HT-29 (cell line): ENCODE measurements around the gene PPT2. TPM values are rescaled to one million over a fixed set of nuclear protein-coding genes. Genes with fewer than 3 reads are reported as not detected.
A peak's percentile ranks its signal among the peaks of the same experiment; 100 is the strongest.
"Not testable (repeated sequence)": the region's sequence is repeated elsewhere in the genome, so short reads cannot be mapped to it uniquely, and the experiment has no call there.

Experiments used
- DNase-seq: peaks from one replicate; pipeline ENCODE4 v3.0.0-alpha.2; 2015; ENCODE audit warnings: low spot score
- total RNA-seq: library from RNA; depleted of rRNA; stranded (reverse); fragments of >200 nt; shearing (Covaris generic); gene quantifications from 2 replicates; pipeline ENCODE4 v1.2.3, GENCODE V29; 2014

Gene PPT2
- total RNA-seq, 1 experiment from 2014 or later, result 56.2 TPM

DNA sequence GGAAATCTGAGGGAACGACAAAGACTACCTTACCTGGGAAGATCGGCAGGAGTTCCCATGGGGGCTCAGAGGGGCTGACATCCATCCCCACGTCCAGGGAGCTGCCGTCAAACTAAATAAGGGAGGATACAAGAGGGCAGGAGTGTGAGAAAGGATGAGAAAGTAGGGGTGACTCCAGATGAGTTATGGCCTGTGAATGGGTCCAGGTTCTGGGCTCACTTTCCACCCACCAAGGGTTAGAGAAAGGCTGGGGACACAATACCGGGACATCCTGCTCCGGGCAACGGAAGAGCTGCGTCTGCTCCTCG is 26.6 kb upstream of the PPT2 start:
- DNase-seq, result no peak

DNA sequence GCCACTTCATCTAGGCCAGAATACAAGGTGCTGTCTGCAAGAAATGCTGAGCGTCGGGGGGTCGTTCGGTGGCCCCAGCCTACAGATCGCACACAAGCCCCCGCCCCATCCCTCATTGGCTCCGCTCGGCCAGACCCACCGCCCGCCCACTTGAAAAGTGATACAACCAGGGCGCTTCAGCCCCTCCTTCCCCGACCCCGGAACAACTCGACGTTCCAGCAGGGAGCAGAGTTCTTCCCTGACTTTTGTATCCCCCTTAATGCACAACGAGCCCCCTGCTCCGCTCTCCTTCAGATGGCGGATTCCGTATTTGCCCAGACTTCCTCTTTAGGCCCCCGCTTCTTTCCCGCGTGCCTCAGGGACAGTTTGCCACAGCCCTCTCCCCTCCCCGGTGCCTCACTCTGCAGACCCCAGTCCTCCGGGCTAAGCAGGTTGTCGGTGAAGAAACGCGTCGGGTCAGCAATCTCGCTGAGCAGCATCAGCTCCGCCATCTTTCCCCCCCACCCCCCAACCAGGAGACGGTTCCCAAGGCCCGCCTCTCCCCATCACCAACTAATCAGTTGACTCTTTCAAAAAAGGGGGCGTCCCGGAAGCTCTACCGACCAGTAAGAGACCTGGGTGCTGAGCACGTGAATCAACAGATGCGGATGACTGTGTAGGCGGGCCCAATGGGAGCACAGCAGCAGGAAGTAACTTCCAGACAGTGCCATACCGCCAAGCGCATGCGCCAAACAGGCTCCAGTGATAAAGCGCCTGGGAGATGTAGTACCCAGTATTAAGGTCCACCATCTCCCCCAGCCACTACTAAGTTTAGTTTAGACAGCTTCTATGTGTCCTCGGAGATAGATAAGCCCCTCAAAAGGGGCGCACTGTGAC is 26.0 kb upstream of the PPT2 start, which contains the start of gene ATF6B:
ATF6B (minus strand) TSS at position 530 of the 876 bp plus-strand sequence; CDS start at position 491, 39 bp downstream.
- peak; percentile 97 for DNase-seq

DNA sequence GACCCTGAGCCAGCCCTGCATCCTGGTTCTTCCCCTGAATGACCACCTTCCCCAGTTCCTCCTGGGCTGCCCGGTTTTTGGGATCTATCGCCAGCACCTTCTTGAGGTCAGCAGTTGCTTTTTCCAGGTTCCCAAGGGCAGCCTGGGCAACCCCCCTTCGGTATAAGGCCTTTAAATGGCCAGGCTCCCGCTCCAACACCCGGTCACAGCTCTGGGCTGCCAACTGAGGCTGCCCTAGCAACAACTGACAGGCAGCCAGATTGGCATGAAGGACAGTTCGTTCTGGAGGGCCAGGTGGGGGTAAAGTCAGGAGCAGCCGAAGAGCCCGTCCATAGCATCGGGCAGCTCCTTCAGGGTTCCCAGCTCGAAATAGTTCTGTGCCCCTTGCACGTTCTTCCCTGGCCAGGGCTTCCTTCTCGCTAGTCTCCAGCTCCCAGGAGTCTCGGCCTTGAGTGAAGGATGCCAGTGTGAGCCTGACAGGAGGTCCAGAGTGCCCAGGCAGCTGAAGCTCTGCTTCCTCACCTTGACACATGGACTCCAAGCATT is 25.1 kb upstream of the PPT2 start:
- DNase-seq, result no peak

GRCh38 chr6:32129297-32130088 is 24.4 kb upstream of the PPT2 start:
- DNase-seq, result no peak

- no peak for DNase-seq
Observed at GRCh38 chr6:32131439-32131948, 22.4 kb upstream of the PPT2 start.

- DNase-seq, result no peak
Observed at GRCh38 chr6:32132110-32132509, 21.8 kb upstream of the PPT2 start.

DNA sequence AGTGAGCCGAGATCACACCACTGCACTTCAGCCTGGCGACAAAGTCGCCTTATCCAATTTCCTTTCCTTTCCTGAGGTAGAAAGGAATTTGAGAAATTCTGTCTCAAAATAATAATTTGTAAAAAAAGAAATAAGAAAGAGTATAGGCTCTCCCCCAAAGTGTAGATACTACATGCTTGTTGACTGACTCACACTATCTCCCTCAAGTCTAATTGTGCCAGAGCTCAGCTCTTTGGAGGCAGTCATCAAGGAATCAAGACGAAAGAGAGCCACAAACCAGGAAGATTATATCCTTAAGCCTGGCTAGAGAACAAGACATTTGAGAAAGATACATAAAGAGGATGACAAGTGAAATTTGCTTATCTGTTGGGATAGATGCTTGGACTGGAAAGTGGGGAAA is 20.2 kb upstream of the PPT2 start:
- DNase-seq, result no peak

DNA sequence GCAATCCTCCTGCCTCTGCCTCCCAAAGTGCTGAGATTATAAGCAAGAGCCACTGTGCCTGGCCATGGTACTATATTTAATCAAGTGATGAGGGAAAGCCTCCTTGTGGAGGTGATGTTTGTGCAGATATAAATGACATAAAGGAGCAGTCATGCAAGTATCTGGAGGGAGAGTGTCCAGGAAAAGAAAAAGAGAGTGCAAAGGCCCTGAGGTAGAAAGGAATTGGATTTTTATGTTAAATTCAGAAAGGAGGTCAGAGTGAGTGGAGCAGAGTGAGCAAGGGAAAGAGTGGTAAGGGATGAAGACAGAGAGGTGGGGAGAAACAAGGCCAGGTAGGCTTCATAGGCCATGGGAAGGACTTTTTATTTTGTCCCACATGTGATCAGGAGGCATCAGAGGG is 16.5 kb upstream of the PPT2 start:
- no peak for DNase-seq

GRCh38 chr6:32139590-32139989 is 14.4 kb upstream of the PPT2 start:
- no peak for DNase-seq

DNA sequence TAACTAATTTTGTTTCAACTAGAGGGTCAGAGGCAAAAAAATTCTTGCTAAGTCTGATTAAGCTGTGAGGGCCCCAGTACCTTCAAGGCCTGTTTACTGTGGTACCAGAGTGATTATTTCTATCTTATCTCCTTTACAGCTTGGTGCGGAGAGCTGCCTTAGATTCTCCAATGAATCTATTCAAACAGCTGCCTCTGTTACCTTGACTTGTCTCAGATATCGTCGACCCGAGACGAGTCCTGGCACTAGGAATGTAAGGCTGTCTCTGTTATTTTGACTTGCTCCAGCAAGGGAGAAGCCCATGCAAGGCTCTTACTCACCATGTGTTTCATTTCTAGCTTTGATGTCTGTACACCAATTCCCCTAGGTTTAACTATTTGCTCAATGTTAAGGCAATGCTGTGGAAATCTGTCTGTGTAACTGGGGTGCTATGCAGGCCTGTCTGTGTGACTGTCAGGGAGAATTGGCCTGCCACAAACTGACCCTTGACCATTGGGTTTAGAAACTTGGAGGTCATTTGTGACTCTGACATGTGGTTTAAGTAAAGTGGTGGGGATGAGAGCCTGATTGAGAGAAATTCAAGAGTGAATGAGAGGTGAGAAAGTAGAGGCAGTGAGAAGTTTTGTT is 13.4 kb upstream of the PPT2 start:
- no peak for DNase-seq

GRCh38 chr6:32144238-32144637 is 9.7 kb upstream of the PPT2 start:
- not testable (repeated sequence) for DNase-seq

DNA sequence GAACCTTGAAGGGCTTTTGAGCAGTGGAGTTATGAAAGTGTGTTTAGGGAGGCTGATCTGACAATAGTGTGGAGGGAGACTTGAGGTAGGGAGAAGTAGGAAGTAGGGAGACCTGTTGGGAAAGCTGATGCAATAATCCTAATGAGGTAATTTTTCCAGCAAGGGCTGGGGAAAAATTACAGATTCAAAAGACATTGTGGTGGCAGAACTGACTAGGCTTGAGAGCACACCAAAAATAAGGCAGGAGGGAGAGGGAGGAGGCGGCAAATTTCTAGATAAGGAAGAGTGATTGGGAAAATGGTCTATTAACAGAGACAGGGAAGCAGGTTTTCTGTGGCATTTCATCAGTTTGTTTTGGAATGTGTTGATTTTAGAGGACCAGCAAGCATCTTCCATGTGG is 7.7 kb upstream of the PPT2 start:
- DNase-seq, result no peak

DNA sequence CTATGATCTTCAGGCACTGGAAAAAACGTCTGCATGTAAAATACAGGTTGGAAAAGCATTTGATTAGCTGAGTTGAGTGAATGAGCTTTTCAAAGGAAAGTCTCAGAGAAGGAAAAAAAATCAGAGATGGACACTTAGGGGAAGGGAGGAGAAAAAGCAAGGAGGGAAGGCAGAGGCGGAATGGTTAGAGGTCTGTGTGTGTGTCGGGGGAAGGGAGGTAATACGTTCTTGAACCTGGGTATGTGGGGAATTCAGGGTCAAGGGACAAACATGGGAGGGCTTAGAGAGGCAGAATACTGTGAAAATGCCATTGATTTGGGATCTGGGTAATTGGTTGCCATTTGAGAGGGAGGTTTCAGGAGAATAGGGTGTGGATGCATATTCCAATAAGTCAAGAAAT is 7.3 kb upstream of the PPT2 start:
- no peak for DNase-seq

GRCh38 chr6:32147401-32148132 is 6.4 kb upstream of the PPT2 start:
- no peak for DNase-seq

DNA sequence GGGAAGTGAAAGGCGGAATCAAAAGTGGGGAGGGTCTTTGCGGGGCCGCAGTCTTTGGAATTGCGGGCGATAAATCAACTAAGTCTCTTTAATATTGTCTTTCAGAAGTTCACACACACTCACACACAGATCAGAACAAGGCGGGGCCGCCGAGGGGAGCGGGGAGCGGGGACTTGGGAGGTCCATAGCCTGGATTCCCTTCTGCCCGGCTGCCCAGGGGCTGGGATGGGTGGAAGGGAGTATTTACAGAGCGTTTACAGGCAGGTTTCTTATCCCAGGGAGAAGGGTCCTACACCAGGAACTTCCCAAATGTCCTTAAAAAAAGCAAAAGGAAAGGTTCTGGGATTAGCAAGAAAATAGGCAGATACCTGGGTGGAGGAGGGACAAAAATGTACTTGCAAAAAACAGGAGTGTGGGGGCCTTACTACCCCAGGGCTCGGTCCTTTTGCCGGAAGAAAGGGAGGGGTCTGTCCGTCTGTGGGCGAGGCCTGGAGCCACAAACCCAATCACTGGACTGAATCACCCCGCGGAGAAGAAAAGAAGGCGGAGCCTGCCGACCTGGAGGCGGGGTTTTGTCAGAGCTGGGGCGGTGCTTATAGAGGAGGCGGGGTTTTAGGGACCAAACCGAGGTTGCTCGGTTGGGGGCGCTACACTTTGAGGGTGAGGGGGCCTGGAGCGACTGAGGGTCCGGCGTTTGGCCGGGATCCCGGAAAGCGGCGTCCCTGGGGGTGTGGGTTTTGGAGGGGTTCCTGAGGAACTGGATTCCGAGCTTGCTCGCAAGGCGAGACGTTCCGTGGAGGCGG is 5.5 kb upstream of the PPT2 start:
- DNase-seq, result no peak

- DNase-seq, result no peak
Observed at GRCh38 chr6:32149092-32149755, 4.7 kb upstream of the PPT2 start.

DNA sequence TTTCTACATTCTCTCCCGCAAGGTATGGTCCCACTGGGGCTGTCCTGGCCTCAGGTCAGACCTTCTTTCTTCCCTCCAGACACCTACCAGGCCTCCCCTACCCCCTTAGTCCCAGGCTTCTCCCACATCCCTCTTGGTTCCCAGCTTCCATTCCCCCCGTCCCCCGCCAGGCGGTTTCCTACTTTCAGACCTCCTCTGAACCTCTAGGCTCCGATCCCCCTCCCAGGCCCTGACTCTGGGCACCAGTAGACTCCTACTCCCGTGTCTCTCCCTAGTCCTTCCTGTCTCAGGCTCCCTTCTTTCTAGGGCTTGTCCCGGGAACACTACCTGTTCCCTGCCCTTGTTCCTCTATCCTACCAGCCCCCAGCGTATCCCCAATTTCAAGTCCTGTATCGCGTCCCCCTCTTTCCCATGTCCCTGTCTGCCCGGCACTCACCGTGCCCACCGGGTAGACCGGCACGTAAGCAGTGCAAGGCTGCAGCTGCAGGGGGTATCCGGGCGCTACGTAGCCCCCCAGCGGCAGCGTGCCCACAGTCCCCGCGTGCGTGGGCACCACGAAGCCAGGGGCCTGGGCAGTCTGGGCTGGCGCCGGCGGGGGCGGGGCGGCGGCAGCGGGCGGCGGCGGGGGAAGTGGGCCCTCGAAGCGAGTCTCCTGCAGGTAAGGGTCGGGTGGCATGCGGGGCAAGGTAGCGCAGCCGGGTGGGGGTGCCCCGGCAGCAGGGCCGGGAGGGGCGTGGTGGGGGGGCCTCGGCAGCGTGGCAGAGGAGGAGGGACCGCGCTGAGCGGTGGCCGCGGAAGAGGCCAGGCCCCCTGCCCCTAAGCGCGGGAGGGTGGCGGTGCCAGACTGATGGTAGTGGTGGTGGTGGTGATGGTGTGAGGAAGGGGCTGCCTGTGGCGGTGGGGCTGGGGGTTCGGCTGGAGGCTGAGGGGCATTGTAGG is 3.7 kb upstream of the PPT2 start:
- no peak for DNase-seq

DNA sequence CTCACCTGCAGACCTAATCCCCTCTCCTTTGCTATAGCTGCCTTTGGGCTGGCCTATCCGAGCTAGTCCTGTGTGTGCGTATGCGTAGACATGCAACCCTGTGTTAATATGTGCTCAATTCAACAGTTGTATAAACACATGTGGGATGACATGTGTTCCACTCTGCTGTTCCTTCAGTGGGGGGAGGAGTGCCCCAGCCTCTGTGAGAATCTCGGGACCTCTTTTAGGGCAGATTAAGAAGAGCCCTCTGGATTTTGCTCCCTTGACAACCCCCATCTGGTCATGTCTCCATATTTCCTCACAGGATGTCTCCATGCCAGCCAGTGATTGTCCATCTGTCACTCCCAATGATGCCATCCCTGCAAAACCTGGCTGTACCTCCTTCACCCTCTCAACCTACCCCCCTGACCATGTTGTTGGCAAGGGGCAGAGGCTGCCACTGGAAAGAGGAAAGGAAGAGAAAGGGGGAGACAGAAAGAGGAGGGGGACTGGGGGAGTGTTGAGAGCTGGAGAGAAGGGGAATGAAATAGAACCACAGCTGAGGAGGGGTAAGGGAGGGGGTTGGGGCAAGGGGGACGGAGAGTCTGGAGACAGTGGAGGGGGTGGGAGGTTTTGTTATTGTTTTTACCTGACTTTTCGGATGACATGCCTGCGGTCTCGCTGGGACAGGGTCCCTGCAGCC is 2.6 kb upstream of the PPT2 start:
- DNase-seq, result no peak
